Upper lobe of right lung (tissue), 1 donor: ENCODE data around the gene TMOD1. TPM values are rescaled to one million over a fixed set of nuclear protein-coding genes. Genes with fewer than 3 reads are reported as not detected.

Experiments
- ATAC-seq: fragments of 200-7000 bp; cut with Tn5 transposase; one replicate; pipeline ENCODE4 v1.9.1; 2020; ENCODE audit warnings: mild to moderate bottlenecking, moderate library complexity
- DNase-seq: peaks from one replicate; pipeline ENCODE4 v3.0.0-alpha.2; 2020
- H3K27ac ChIP-seq: fragments of 200-600 bp; one replicate; pipeline ENCODE4 v1.8.0; 2022
- H3K27me3 ChIP-seq: fragments of 200-600 bp; one replicate; pipeline ENCODE4 v1.8.0; 2022; ENCODE audit warnings: mild to moderate bottlenecking
- H3K36me3 ChIP-seq: fragments of 200-600 bp; one replicate; pipeline ENCODE4 v1.8.0; 2022
- H3K4me1 ChIP-seq: fragments of 200-600 bp; one replicate; pipeline ENCODE4 v1.8.0; 2022
- H3K4me3 ChIP-seq: fragments of 200-600 bp; one replicate; pipeline ENCODE4 v1.8.0; 2022; ENCODE audit warnings: mild to moderate bottlenecking
- H3K9me3 ChIP-seq: fragments of 200-600 bp; one replicate; pipeline ENCODE4 v1.8.0; 2022
- CTCF ChIP-seq: fragments of 200-600 bp; IDR thresholded peaks from one replicate; pipeline ENCODE4 v1.8.0; 2022; ENCODE audit warnings: antibody characterized with exemption
- intact Hi-C: fragments of 100-400 bp; cut with DNase I; formaldehyde crosslinking; loops from one replicate; pipeline ENCODE4 v1.11.0; 2022
- total RNA-seq: library from RNA; stranded (reverse); fragmentation: NEBNext Ultra II Directional; extraction: Animal tissue kit (Norgen Biotek cat#: 25700); gene quantifications from one replicate; pipeline ENCODE4 v1.2.1, GENCODE V29; 2021
- donor health status: DM: no; HTN: yes; CAD: no; lungs with severe emphysema.

The TMOD1 gene
- total RNA-seq, 1 donor from 2014 or later: 11.3 TPM

- Histone ChIP-seq H3K27ac (no peak overlapping the region), H3K9me3 (no peaks in the 10 kb centered on the region), H3K27me3 (no peaks in the 10 kb centered on the region), H3K4me1 (no peaks in the 10 kb centered on the region), H3K36me3 (no peaks in the 10 kb centered on the region), H3K4me3 (no peak overlapping the region)
- intact Hi-C loops: no loop called here
- ATAC-seq: peak; percentile 14
- DNase-seq: no peak
- no peak for TF ChIP-seq CTCF
Measured at GRCh38 chr9:97547098-97547829, 45.8 kb downstream of the TMOD1 start.

GRCh38 chr9:97548379-97548778 is 46.9 kb downstream of the TMOD1 start:
- intact Hi-C loops: no loop called here
- DNase-seq (no peak), ATAC-seq (peak; percentile 44)

GRCh38 chr9:97548819-97549540 is 47.5 kb downstream of the TMOD1 start:
- intact Hi-C loops: no loop called here

More at GRCh38 chr9:97548379-97548778, 46.9 kb downstream of the TMOD1 start:
- Histone ChIP-seq H3K4me1 (no peaks in the 10 kb centered on the region), H3K4me3 (no peak overlapping the region), H3K36me3 (no peaks in the 10 kb centered on the region), H3K9me3 (no peaks in the 10 kb centered on the region), H3K27ac (no peak overlapping the region), H3K27me3 (no peaks in the 10 kb centered on the region)
- no peak for TF ChIP-seq CTCF

GRCh38 chr9:97550386-97550785 is 48.9 kb downstream of the TMOD1 start:
- DNase-seq (no peak), ATAC-seq (no peak)
- Histone ChIP-seq H3K27me3 (no peaks in the 10 kb centered on the region), H3K9me3 (no peaks in the 10 kb centered on the region), H3K27ac (no peak overlapping the region), H3K36me3 (no peaks in the 10 kb centered on the region), H3K4me1 (no peaks in the 10 kb centered on the region), H3K4me3 (no peak overlapping the region)
- no peak for TF ChIP-seq CTCF
- intact Hi-C loops: no loop called here

More at GRCh38 chr9:97548819-97549540, 47.5 kb downstream of the TMOD1 start:
- Histone ChIP-seq H3K27me3 (no peaks in the 10 kb centered on the region), H3K4me3 (no peak overlapping the region), H3K9me3 (no peaks in the 10 kb centered on the region), H3K36me3 (no peaks in the 10 kb centered on the region), H3K27ac (no peak overlapping the region), H3K4me1 (no peaks in the 10 kb centered on the region)
- ATAC-seq: peak; percentile 20
- DNase-seq: no peak
- no peak for TF ChIP-seq CTCF

GRCh38 chr9:97551308-97551707 is 49.8 kb downstream of the TMOD1 start:
- H3K4me3 ChIP-seq: no peak overlapping the region
- H3K27ac ChIP-seq: no peak overlapping the region
- H3K27me3 ChIP-seq: no peaks in the 10 kb centered on the region
- no peak for DNase-seq
- no peaks in the 10 kb centered on the region for H3K4me1 ChIP-seq
- ATAC-seq: no peak
- no peaks in the 10 kb centered on the region for H3K9me3 ChIP-seq
- no peak for TF ChIP-seq CTCF
- intact Hi-C loops: no loop called here
- no peaks in the 10 kb centered on the region for H3K36me3 ChIP-seq
